Loucy (cell line): Measurements from ENCODE around the gene EIF2S2.
"Not testable (repeated sequence)": the region's sequence is repeated elsewhere in the genome, so short reads cannot be mapped to it uniquely, and the experiment has no call there.

Source experiments
- H2AFZ ChIP-seq: fragments of 200-600 bp; sonication (generic); 2 replicates; pipeline ENCODE4 v1.6.0; 2016; ENCODE audit warnings: antibody characterized with exemption, mild to moderate bottlenecking, low read length, moderate library complexity
- H3F3A ChIP-seq: fragments of 200-600 bp; 2 replicates; pipeline ENCODE4 v1.6.0; 2016; ENCODE audit warnings: antibody characterized with exemption, low read depth, mild to moderate bottlenecking
- H3K27me3 ChIP-seq: fragments of 200-600 bp; sonication (generic); 2 replicates; pipeline ENCODE4 v1.6.1; 2014; ENCODE audit warnings: low read length, mild to moderate bottlenecking; ENCODE audit not compliant: insufficient read depth, poor library complexity, severe bottlenecking
- H3K36me3 ChIP-seq: fragments of 200-600 bp; sonication (generic); 2 replicates; pipeline ENCODE4 v1.6.1; 2016; ENCODE audit warnings: low read length; ENCODE audit not compliant: insufficient read depth
- H3K4me1 ChIP-seq: fragments of 200-600 bp; sonication (generic); 2 replicates; pipeline ENCODE4 v1.5.1; 2014; ENCODE audit warnings: low read length, mild to moderate bottlenecking; ENCODE audit not compliant: insufficient read depth, poor library complexity, severe bottlenecking
- H3K4me2 ChIP-seq: fragments of 200-600 bp; sonication (generic); 2 replicates; pipeline ENCODE4 v1.6.0; 2014; ENCODE audit warnings: antibody characterized with exemption, low read length, low read depth, mild to moderate bottlenecking; ENCODE audit not compliant: poor library complexity, severe bottlenecking
- H3K4me3 ChIP-seq: fragments of 200-600 bp; sonication (generic); 2 replicates; pipeline ENCODE4 v1.5.1; 2014; ENCODE audit warnings: low read length, mild to moderate bottlenecking, mixed read lengths; ENCODE audit not compliant: poor library complexity, severe bottlenecking
- H3K79me2 ChIP-seq: fragments of 200-600 bp; sonication (generic); 2 replicates; pipeline ENCODE4 v1.6.1; 2014; ENCODE audit warnings: low read length; ENCODE audit not compliant: insufficient read depth
- H3K9ac ChIP-seq: fragments of 200-600 bp; sonication (generic); 2 replicates; pipeline ENCODE4 v1.6.0; 2014; ENCODE audit warnings: mild to moderate bottlenecking, low read depth, low read length, moderate library complexity; ENCODE audit not compliant: poor library complexity, severe bottlenecking
- H3K9me2 ChIP-seq: fragments of 200-600 bp; sonication (generic); replicated peaks from 2 replicates; pipeline ENCODE4 v1.6.1; 2016; ENCODE audit warnings: low read depth, low read length, mixed read lengths
- H3K9me3 ChIP-seq: fragments of 200-600 bp; sonication (generic); 2 replicates; pipeline ENCODE4 v1.6.1; 2014; ENCODE audit warnings: mild to moderate bottlenecking, antibody characterized with exemption, low read length, low read depth; ENCODE audit not compliant: insufficient read depth
- H4K20me1 ChIP-seq: fragments of 200-600 bp; sonication (generic); 2 replicates; pipeline ENCODE4 v1.6.0; 2014; ENCODE audit warnings: antibody characterized with exemption, low read length, mild to moderate bottlenecking; ENCODE audit not compliant: insufficient read depth, poor library complexity, severe bottlenecking
- CTCF ChIP-seq: fragments of 200-600 bp; sonication (generic); conservative IDR thresholded peaks from 2 replicates; pipeline ENCODE4 v1.5.1; 2014; ENCODE audit warnings: mild to moderate bottlenecking, antibody characterized with exemption, low read length
- EZH2phosphoT487 ChIP-seq: fragments of 200-600 bp; IDR thresholded peaks from 2 replicates; pipeline ENCODE4 v1.6.1; 2018; ENCODE audit warnings: antibody characterized with exemption, mild to moderate bottlenecking, moderate library complexity, borderline replicate concordance

EIF2S2 gene

GRCh38 chr20:34142121-34142520 lies 30.1 kb upstream of the EIF2S2 start:
- Histone ChIP-seq H3K4me3 (no peak overlapping the region), H3K4me2 (no peak overlapping the region), H3K79me2 (no peaks in the 10 kb centered on the region), H3K36me3 (no peaks in the 10 kb centered on the region), H3K27me3 (no peaks in the 10 kb centered on the region), H2AFZ (no peak overlapping the region), H3F3A (no peaks in the 10 kb centered on the region; the same call in 1 of the 2 replicates), H3K9me3 (no peaks in the 10 kb centered on the region), H3K9me2 (no peaks in the 10 kb centered on the region), H3K9ac (no peak overlapping the region), H3K4me1 (no peaks in the 10 kb centered on the region), H4K20me1 (no peaks in the 10 kb centered on the region)
- no peak for TF ChIP-seq EZH2phosphoT487
- no peak for TF ChIP-seq CTCF

GRCh38 chr20:34141293-34141692 lies 29.2 kb upstream of the EIF2S2 start:
- Histone ChIP-seq H4K20me1 (no peaks in the 10 kb centered on the region), H3F3A (no peaks in the 10 kb centered on the region; the same call in 1 of the 2 replicates), H3K9me3 (no peaks in the 10 kb centered on the region), H3K4me1 (no peaks in the 10 kb centered on the region), H3K4me3 (no peak overlapping the region), H3K36me3 (no peaks in the 10 kb centered on the region), H2AFZ (no peak overlapping the region), H3K79me2 (no peaks in the 10 kb centered on the region), H3K4me2 (no peak overlapping the region), H3K9me2 (no peaks in the 10 kb centered on the region), H3K9ac (no peak overlapping the region), H3K27me3 (no peaks in the 10 kb centered on the region)
- TF ChIP-seq CTCF (no peak), EZH2phosphoT487 (no peak)

- not testable (repeated sequence) for H3K79me2 ChIP-seq, H3K4me1 ChIP-seq, H3F3A ChIP-seq, H2AFZ ChIP-seq, H3K36me3 ChIP-seq, H3K9me2 ChIP-seq, H3K4me3 ChIP-seq, H3K27me3 ChIP-seq, H3K4me2 ChIP-seq, H4K20me1 ChIP-seq, H3K9ac ChIP-seq, H3K9me3 ChIP-seq
Measured at GRCh38 chr20:34135525-34136275, 23.7 kb upstream of the EIF2S2 start.

- H3K4me3 ChIP-seq, H3K9ac ChIP-seq, H3K4me2 ChIP-seq, H3K4me1 ChIP-seq, H3K27me3 ChIP-seq, H3K79me2 ChIP-seq, H2AFZ ChIP-seq, H4K20me1 ChIP-seq, H3K9me3 ChIP-seq, H3K9me2 ChIP-seq, H3F3A ChIP-seq, H3K36me3 ChIP-seq: not testable (repeated sequence)
Measured at GRCh38 chr20:34133365-34133860, 21.4 kb upstream of the EIF2S2 start.

GRCh38 chr20:34132943-34133342 lies 20.9 kb upstream of the EIF2S2 start:
- not testable (repeated sequence) for H3K9me2 ChIP-seq, H2AFZ ChIP-seq, H3K79me2 ChIP-seq, H3K4me1 ChIP-seq, H3F3A ChIP-seq, H3K27me3 ChIP-seq, H3K4me3 ChIP-seq, H3K4me2 ChIP-seq, H3K9ac ChIP-seq, H4K20me1 ChIP-seq, H3K9me3 ChIP-seq, H3K36me3 ChIP-seq

- not testable (repeated sequence) for H3K27me3 ChIP-seq, H3K9me3 ChIP-seq, H2AFZ ChIP-seq, H3F3A ChIP-seq, H3K9me2 ChIP-seq, H3K9ac ChIP-seq, H4K20me1 ChIP-seq, H3K4me1 ChIP-seq, H3K4me3 ChIP-seq, H3K36me3 ChIP-seq, H3K4me2 ChIP-seq, H3K79me2 ChIP-seq
Measured at GRCh38 chr20:34132491-34132890, 20.4 kb upstream of the EIF2S2 start.
